ENCODE measurements around the gene PLEKHG3. TPM values are rescaled to one million over a fixed set of nuclear protein-coding genes. Genes with fewer than 3 reads are reported as not detected.
"Not testable (repeated sequence)": the region's sequence is repeated elsewhere in the genome, so short reads cannot be mapped to it uniquely, and the experiment has no call there.

PLEKHG3 gene
- total and polyA plus RNA-seq, 2 of the 4 experiments (the other 2 are of a cell fraction): 8.2 to 8.4 TPM

- CTCF ChIA-PET: not testable (repeated sequence)
- 96% methylated on average over 8 of the region's 13 CpGs; no CpG with 5 or more reads in 1 of the 2 experiments for WGBS, 2 experiments (ENCODE audit: extremely low coverage in 2 of 2, insufficient read length in 1 of 2)
Observed at GRCh38 chr14:64658700-64659264, 45.4 kb upstream of the PLEKHG3 start.

More at GRCh38 chr14:64658700-64659264, 45.4 kb upstream of the PLEKHG3 start:
- H3K9ac ChIP-seq (ENCODE audit: low read depth, low read length); H4K5ac ChIP-seq (ENCODE audit: low read depth, low read length); BruUV-seq (replicated peaks); H2AK9ac ChIP-seq (replicated peaks; ENCODE audit: low read depth, low read length, poor library complexity); H3K27ac ChIP-seq (ENCODE audit: insufficient read depth, low read length); H2BK20ac ChIP-seq (ENCODE audit: low read depth, low read length); POLR2A ChIA-PET (ENCODE audit: unreplicated experiment); H3K18ac ChIP-seq (ENCODE audit: low read depth, low read length); H3K23ac ChIP-seq (ENCODE audit: low read depth, low read length); H4K91ac ChIP-seq (ENCODE audit: insufficient read depth, low read depth, low read length); H3K9me3 ChIP-seq (ENCODE audit: control insufficient read depth, insufficient read depth, low read length); H3K79me1 ChIP-seq (ENCODE audit: low read depth in 1 of 2, low read length in 2 of 2); H3K56ac ChIP-seq (ENCODE audit: extremely low read depth, insufficient read depth, low read length); H2BK5ac ChIP-seq (ENCODE audit: low read depth, low read length, poor library complexity, severe bottlenecking); H4K20me1 ChIP-seq (ENCODE audit: insufficient read depth, low read length); H2AK5ac ChIP-seq (ENCODE audit: low read depth, low read length); H3K9me1 ChIP-seq (ENCODE audit: insufficient read depth, low read length); H2BK15ac ChIP-seq (ENCODE audit: low read depth, low read length); H3K4me3 ChIP-seq (ENCODE audit: insufficient read depth, low read depth, low read length); dilution Hi-C loops (cut with HindIII; ENCODE audit: low sequenced_read_pairs, unreplicated experiment); in situ Hi-C loops (cut with MboI; ENCODE audit: low sequenced_read_pairs); H3K4me2 ChIP-seq (ENCODE audit: low read depth, low read length); DNase-seq; H3K27me3 ChIP-seq (ENCODE audit: control insufficient read depth, insufficient read depth, low read length); H2AFZ ChIP-seq (replicated peaks; ENCODE audit: low read length, poor library complexity); H4K8ac ChIP-seq (ENCODE audit: low read depth in 2 of 2, low read length in 2 of 2); H3K4me1 ChIP-seq (ENCODE audit: control insufficient read depth, insufficient read depth, low read length); intact Hi-C loops (cut with micrococcal nuclease); H2BK120ac ChIP-seq (ENCODE audit: low read depth, low read length); H3K36me3 ChIP-seq (ENCODE audit: control insufficient read depth, insufficient read depth, low read length); H3K4ac ChIP-seq (ENCODE audit: low read depth, low read length); ATAC-seq (ENCODE audit: low read depth); H3K14ac ChIP-seq (replicated peaks; ENCODE audit: low read depth, low read length): not testable (repeated sequence)
